ENCODE results near the gene RBP3.

The RBP3 gene

GRCh38 chr10:47372726-47373125, 24.6 kb downstream of the RBP3 start:
- Histone ChIP-seq H3K9me2 (replicated peaks; ENCODE audit: control insufficient read depth, low read length) (no peaks in the 10 kb centered on the region), H3K9me3 (ENCODE audit: control insufficient read depth, insufficient read depth, low read length) (no peaks in the 10 kb centered on the region), H3K4me1 (ENCODE audit: control insufficient read depth, low read length) (no peaks in the 10 kb centered on the region), H3K4me2 (ENCODE audit: low read length) (no peak overlapping the region), H3K4me3 (ENCODE audit: low read length) (no peak overlapping the region), H3K36me3 (ENCODE audit: control insufficient read depth, low read length) (no peaks in the 10 kb centered on the region), H4K20me1 (ENCODE audit: control insufficient read depth, insufficient read depth, low read depth, low read length) (no peaks in the 10 kb centered on the region), H3K79me2 (ENCODE audit: control insufficient read depth, low read length) (no peaks in the 10 kb centered on the region), H3F3A (ENCODE audit: control insufficient read depth, insufficient read depth) (no peaks in the 10 kb centered on the region), H3K27me3 (ENCODE audit: control insufficient read depth, low read length) (peaks cover 9% of the 10 kb centered on the region), H3K27ac (ENCODE audit: low read depth, low read length) (no peak overlapping the region)
- TF ChIP-seq, protein P1, sequence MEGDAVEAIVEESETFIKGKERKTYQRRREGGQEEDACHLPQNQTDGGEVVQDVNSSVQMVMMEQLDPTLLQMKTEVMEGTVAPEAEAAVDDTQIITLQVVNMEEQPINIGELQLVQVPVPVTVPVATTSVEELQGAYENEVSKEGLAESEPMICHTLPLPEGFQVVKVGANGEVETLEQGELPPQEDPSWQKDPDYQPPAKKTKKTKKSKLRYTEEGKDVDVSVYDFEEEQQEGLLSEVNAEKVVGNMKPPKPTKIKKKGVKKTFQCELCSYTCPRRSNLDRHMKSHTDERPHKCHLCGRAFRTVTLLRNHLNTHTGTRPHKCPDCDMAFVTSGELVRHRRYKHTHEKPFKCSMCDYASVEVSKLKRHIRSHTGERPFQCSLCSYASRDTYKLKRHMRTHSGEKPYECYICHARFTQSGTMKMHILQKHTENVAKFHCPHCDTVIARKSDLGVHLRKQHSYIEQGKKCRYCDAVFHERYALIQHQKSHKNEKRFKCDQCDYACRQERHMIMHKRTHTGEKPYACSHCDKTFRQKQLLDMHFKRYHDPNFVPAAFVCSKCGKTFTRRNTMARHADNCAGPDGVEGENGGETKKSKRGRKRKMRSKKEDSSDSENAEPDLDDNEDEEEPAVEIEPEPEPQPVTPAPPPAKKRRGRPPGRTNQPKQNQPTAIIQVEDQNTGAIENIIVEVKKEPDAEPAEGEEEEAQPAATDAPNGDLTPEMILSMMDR (IDR thresholded peaks at IDR 0.05; ENCODE audit: low read depth, low read length, poor library complexity, severe bottlenecking) = no peak
- TF ChIP-seq EZH2phosphoT487 (IDR thresholded peaks at IDR 0.05; ENCODE audit: borderline replicate concordance, low read length) = no peak

- no peak overlapping the region for H3K4me3 ChIP-seq (ENCODE audit: low read length)
- TF ChIP-seq EZH2phosphoT487 (IDR thresholded peaks at IDR 0.05; ENCODE audit: borderline replicate concordance, low read length) = no peak
- TF ChIP-seq, protein P1 (IDR thresholded peaks at IDR 0.05; ENCODE audit: low read depth, low read length, poor library complexity, severe bottlenecking) = no peak
- peaks cover 9% of the 10 kb centered on the region for H3K27me3 ChIP-seq (ENCODE audit: control insufficient read depth, low read length)
- H3K27ac ChIP-seq (ENCODE audit: low read depth, low read length) = no peak overlapping the region
- no peaks in the 10 kb centered on the region for H3K9me2 ChIP-seq (replicated peaks; ENCODE audit: control insufficient read depth, low read length)
- H3F3A ChIP-seq (ENCODE audit: control insufficient read depth, insufficient read depth) = no peaks in the 10 kb centered on the region
- H4K20me1 ChIP-seq (ENCODE audit: control insufficient read depth, insufficient read depth, low read depth, low read length) = no peaks in the 10 kb centered on the region
- no peaks in the 10 kb centered on the region for H3K79me2 ChIP-seq (ENCODE audit: control insufficient read depth, low read length)
- H3K36me3 ChIP-seq (ENCODE audit: control insufficient read depth, low read length) = no peaks in the 10 kb centered on the region
- H3K9me3 ChIP-seq (ENCODE audit: control insufficient read depth, insufficient read depth, low read length) = no peaks in the 10 kb centered on the region
- no peaks in the 10 kb centered on the region for H3K4me1 ChIP-seq (ENCODE audit: control insufficient read depth, low read length)
- no peak overlapping the region for H3K4me2 ChIP-seq (ENCODE audit: low read length)
Measured at GRCh38 chr10:47374611-47375536, 26.7 kb downstream of the RBP3 start.

DNA sequence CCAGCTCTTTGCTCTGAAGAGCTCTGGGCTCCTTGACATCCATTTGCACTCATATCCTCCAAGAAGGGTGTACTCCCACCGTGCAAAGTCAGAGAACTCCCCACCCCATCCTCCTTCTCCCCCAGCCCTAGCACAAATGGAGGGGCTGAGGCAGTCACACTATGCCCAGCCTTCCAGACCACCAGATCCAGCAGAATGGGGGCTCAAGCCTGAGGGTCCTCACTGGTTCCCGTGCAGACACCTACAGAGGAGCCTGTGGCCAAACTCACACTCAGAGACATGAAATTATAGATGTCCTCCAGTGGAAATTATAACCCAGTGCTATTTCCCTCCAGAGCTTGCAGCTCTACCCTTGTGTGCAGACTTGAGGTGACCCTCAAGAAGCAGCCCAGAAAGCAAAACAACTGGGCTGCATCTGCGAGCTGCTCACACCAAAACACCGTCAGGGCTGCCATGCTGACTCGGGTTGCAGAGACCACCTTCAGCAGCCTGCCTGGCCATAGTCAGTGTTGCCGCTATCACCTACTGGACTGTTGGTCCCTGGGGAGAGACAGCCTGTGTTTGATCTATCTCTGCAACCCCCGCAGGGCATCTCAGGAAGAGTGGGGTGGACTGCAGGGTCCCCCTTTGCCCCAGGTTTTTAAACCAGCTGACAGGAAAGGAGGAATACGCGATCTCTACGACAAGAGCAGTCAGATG, 28.5 kb downstream of the RBP3 start:
- Histone ChIP-seq H3K4me3 (ENCODE audit: low read length) (no peak overlapping the region), H3K27me3 (ENCODE audit: control insufficient read depth, low read length) (peaks cover 10% of the 10 kb centered on the region), H3K36me3 (ENCODE audit: control insufficient read depth, low read length) (no peaks in the 10 kb centered on the region), H4K20me1 (ENCODE audit: control insufficient read depth, insufficient read depth, low read depth, low read length) (no peaks in the 10 kb centered on the region), H3K4me2 (ENCODE audit: low read length) (no peak overlapping the region), H3F3A (ENCODE audit: control insufficient read depth, insufficient read depth) (no peaks in the 10 kb centered on the region), H3K9me3 (ENCODE audit: control insufficient read depth, insufficient read depth, low read length) (no peaks in the 10 kb centered on the region), H3K27ac (ENCODE audit: low read depth, low read length) (no peak overlapping the region), H3K4me1 (ENCODE audit: control insufficient read depth, low read length) (no peaks in the 10 kb centered on the region), H3K79me2 (ENCODE audit: control insufficient read depth, low read length) (no peaks in the 10 kb centered on the region), H3K9me2 (replicated peaks; ENCODE audit: control insufficient read depth, low read length) (no peaks in the 10 kb centered on the region)
- no peak for TF ChIP-seq EZH2phosphoT487 (IDR thresholded peaks at IDR 0.05; ENCODE audit: borderline replicate concordance, low read length)
- TF ChIP-seq, protein P1 (IDR thresholded peaks at IDR 0.05; ENCODE audit: low read depth, low read length, poor library complexity, severe bottlenecking) = no peak

Measured in DOHH2 (cell line).